ENCODE measurements around the gene CPNE8.

DNA sequence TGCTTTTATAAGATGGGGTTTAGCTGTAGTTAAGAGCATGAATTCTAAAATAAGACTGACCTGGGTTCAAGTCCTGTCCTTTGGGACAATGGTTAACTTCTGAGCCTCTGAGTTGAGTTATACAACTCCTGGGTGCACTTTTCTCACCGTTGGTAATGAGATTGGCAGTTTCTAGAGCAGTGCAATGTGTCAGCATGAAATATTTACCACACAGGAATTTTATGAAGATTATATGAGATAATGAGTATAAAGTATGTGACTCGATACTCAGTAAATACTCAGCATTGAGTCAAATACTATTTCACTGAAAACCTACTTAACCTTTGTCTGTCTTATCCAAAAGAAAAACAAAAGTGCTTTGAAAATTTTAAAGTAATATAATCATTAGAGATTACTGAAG, 214.2 kb downstream of the CPNE8 start:
- TF ChIP-seq CTCF (IDR thresholded peaks at IDR 0.05) (no peak), POLR2A (IDR thresholded peaks at IDR 0.05) (no peak)
